ENCODE results near the gene TMEM62.
"Not testable (repeated sequence)": the region's sequence is repeated elsewhere in the genome, so short reads cannot be mapped to it uniquely, and the experiment has no call there.

Gene TMEM62

DNA sequence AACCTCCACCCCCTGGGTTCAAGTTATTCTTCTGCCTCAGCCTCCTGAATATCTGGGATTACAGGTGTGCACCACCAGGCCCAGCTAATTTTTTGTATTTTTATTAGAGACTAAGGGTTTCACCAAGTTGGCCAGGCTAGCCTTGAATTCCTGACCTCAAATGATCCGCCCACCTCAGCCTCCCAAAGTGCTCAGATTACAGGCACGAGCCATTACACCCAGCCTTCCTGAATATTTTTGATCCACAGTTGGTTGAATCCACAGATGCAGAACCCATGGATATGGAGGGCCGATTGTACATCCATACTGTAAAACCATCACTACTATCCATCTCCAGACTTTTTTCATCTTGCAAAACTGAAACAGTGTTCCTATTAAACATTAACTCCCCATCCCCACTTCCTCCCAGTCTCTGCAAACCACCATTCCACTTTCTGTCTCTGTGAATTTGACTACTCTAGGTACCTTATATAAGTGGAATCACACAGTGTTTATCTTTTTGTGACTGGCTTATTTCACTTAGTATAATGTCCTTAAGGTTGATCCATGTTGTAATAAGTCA, 8.2 kb upstream of the TMEM62 start:
- DNase-seq (ENCODE audit: low read depth) = no peak

DNA sequence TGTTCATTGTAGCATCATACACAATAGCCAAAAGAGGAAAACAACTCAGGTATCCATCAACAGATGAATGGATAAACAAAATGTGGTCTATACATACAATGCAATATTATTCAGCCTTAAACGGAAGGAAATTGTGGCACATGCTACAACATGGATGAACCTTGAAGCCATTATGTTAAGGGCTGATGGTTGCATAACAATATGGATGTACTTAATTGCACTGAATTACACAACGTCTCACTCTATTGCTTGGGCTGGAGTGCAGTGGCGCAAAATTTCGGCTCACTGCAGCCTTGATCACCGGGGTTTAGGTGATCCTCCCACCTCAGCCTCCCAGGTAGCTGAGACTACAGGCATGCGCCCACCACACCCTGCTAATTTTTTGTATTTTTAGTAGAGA, 7.0 kb upstream of the TMEM62 start:
- no peak for DNase-seq (ENCODE audit: low read depth)

DNA sequence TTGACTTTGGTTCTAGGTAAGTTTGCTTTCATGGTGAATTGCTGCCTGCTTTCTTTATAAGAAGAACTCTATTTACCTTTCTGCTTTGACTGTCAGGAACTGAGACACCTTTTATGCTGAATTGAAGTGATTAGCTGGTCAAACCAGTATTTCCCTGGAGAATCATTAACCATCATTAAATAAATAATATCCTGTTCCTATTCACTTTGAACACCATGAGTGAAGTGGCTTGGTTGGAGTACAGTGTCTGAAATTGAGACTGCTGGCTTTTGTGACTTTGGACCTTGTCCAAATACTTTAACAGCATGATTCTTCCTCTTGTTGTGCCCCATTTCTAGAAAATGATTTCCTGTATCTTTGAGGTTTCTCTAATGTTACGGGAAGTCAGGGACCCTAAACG, 5.6 kb upstream of the TMEM62 start:
- no peak for DNase-seq (ENCODE audit: low read depth)

DNA sequence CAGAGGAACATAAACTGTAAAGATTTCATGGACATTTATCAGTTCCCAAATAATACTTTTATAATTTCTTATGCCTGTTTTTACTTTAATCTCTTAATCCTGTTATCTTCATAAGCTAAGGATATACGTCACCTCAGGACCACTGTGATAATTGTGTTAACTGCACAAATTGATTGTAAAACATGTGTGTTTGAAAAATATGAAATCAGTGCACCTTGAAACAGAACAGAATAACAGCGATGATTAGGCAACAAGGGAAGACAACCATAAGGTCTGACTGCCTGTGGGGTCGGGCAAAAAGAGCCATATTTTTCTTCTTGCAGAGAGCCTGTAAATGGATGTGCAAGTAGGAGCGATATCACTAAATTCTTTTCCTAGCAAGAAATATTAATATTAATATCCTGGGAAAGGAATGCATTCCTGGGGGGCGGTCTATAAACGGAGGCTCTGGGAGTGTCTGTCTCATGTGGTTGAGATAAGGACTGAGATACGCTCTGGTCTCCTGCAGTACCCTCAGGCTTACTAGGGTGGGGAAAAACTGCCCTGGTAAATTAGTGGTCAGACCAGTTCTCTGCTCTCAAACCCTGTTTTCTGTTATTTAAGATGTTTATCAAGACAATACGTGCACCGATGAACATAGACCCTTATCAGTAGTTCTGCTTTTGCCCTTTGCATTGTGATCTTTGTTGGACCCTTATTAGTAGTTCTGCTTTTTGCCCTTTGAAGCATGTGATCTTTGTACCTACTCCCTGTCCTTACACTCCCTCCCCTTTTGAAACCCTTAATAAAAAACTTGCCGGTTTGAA, 5.0 kb upstream of the TMEM62 start:
- DNase-seq (ENCODE audit: low read depth) = not testable (repeated sequence)

DNA sequence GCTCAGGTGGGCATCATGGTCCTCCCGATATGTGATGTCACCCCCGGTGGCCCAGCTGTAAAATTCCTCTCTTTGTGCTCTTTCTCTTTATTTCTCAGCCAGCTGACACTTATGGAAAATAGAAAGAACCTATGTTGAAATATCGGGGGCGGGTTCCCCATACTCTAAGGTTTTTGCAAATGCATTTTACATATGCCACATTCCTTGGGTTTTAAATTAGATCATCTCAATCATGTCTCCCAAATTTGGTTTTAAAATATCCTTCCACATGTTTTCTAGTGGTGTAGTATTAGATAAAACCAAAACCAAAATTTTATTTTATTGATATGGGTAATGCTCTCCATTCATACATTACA, 4.4 kb upstream of the TMEM62 start:
- no peak for DNase-seq (ENCODE audit: low read depth)

DNA sequence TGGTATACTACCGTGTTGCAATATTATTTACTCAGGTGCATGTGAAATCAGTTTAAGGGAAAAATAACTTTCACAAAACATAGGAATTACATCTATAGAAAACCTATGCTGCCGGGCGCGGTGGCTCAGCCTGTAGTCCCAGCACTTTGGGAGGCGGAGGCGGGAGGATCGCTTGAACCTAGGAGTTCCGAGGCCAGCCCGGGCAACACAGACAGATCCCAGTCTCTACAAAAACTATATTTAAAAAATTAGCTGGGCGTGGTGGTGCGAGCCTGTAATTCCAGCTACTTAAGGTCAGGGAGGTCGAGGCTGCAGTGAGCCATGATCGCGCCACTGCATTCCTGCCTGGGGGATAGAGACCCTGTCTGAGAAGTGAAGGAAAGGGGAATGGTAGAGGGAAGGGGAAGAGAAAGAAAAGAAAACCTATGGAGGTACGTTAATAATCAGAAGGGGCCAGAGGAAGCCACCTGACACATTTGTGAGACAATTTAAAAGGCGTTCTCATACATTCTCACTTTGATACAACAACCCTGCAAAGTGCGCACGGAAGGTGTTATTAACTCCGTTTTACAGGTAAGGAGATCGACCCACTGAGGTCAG, 456 bp upstream of the TMEM62 start:
- no peak for DNase-seq (ENCODE audit: low read depth)

DNA sequence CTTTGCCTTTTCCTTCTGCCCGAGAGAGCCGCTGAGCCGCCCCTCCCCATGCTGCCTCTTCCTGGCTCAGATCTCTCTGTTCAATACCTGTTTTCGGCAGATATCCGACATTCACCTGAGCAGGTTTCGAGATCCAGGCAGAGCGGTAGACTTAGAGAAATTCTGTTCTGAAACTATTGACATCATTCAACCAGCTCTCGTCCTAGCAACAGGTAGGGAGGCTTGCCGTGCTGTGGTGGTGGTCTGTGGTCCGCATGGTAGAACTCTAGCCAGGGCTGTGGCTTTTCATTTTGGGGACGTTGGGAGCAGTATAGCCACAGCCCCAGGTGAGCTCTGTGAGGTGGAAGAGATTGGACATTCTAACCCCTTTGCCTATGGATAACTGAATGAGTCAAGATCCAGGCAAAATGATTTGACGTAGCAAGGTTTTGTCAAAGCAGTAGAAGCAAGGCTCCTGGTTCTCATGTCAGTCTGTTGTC, 810 bp downstream of the TMEM62 start:
- DNase-seq (ENCODE audit: low read depth) = no peak

DNA sequence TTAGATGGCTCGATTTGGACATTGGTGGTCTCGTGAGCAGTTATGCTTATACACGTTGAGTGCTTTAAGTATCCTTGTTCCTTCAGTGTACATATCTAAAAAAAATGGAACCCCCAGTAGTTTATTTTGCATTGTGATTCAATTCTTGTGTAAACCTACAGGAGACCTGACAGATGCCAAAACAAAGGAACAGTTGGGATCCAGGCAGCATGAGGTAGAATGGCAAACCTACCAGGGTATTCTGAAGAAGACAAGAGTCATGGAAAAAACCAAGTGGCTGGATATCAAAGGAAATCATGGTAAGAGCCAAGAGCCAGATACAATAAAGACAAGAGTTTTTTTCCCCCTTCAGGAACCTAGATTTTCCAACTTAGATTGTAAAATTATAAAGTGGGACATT, 2.0 kb downstream of the TMEM62 start:
- DNase-seq (ENCODE audit: low read depth) = no peak

DNA sequence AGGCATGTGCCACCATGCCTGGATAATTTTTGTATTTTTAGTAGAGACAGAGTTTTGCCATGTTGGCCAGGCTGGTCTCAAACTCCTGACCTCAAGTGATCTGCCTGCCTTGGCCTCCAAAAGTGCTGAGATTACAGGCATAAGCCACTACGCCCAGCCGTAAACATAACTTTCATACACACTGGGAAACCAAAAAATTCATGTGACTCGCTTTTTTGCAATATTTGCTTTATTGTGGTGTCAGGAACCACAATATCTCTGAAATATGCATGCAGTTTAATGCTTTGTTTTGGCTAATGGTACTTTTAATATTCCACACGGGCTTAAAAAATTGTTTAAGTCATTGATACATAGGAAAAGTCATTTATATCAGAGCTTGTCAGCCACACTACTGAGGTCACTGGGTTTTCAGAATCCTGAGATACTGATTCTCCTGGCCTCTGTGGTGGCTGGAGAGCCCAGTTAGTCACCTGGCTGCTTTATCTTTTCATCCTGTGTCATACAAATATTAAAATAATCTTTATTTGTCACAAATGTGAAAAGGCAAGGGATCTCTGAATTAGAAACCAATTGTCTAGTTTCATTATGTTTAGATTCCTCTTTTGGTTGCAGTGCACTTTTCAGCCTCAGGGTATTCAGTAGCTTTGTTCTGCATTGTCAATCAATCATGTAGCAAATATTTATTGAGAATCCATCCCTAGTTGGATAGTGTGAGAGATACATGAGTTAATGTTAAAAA, 10.0 kb downstream of the TMEM62 start:
- DNase-seq (ENCODE audit: low read depth) = no peak

DNA sequence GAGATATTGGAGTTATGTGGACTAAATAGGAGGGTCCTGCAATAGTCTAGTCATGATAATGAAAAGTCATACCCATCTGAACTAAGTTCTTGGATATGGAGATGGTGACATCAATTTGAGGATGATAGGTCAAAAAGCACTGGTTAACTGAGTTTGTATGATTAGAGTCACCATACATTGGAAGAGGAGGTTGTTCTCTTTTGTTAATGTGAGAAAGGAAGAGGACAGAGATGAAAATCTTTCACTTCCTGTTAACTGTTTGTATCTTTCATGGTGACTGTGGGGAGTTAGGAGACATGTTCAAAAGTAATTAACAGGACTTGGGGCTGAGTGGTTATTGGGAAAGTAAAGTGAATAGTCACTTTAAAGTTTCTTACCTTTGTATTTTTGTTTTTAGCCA, 11.1 kb downstream of the TMEM62 start:
- no peak for DNase-seq (ENCODE audit: low read depth)

DNA sequence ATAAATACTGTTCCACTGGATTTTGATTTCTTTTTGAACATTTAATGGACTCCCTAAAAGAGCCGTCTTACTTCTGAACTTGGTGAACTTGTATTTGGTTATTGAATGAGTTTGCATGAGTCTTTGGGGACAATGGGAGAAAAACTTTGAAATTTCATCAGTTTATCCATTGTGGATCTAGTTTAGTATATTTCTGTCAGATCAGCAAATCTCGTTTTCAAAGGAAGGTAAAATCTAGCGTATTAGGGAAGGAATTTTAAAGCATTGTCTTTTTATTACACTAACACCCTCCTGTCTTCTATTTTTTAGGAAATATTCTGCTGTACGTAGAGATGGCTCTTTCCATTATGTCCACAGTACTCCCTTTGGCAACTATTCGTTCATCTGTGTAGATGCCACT, 12.8 kb downstream of the TMEM62 start:
- no peak for DNase-seq (ENCODE audit: low read depth)

DNA sequence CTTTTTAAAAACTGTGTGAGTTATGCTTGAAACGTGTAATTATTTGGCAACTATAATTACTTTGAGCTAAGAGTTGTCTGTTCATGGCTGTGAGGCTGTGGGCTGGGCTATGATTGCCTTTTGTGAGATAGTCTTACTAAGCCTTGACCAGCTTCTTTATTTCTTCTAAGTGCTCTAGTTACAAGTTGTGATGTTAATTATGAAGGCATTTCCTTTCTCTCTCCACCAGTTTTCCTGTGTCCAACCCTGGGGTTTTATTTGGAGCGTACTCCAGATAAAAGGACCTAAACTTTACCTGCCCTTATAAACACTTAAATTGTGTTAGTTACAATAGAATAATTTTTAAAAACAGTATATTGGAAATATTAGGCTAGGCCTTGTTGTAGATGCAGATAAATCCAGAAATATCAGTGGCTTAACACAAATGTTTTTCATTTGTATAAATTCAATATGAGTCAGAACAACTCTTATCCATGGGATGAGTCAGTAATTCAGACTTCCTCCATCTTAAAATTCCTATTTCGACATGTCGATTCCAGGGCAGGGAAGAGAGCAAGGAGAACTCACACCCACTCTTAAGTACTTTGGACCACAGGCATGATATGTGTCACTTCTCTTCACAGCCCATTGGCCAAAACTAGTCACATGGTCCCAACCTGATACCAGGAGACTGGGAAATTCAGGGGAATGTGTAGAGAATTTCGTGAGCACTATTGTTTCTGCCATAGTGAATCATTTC, 17.0 kb downstream of the TMEM62 start:
- no peak for DNase-seq (ENCODE audit: low read depth)

DNA sequence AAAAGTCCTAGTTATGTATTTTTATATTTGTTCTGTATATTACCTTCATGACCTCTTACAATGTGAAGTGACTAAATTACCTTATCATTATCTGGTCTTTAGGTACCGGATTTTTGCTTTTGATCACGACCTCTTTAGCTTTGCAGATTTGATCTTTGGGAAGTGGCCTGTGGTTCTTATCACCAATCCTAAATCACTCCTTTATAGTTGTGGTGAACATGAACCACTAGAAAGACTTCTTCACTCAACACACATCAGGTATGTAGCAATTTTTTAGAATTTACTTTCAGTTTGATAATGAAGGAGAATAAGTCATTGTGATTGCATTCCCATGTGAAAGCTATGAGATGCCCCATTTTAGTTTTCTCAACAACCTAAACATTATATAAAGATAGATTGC, 18.3 kb downstream of the TMEM62 start:
- no peak for DNase-seq (ENCODE audit: low read depth)

DNA sequence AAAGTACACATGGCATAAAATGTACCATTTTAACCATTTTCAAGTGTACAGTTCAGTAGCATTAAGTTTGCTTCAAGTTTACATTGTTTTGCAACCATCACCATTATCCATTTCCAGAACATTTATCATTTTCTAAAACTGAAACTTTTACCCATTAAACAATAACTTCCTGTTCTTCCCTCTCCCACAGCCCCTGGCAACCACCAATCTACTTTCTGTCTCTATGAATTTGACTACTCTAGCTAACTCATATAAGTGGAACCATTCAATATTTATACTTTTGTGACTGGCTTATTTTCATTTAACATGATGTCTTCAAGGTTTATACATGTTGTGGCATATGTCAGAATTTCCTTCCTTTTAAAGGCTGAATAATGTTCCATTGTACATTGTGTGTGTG, 19.9 kb downstream of the TMEM62 start:
- DNase-seq (ENCODE audit: low read depth) = no peak

DNA sequence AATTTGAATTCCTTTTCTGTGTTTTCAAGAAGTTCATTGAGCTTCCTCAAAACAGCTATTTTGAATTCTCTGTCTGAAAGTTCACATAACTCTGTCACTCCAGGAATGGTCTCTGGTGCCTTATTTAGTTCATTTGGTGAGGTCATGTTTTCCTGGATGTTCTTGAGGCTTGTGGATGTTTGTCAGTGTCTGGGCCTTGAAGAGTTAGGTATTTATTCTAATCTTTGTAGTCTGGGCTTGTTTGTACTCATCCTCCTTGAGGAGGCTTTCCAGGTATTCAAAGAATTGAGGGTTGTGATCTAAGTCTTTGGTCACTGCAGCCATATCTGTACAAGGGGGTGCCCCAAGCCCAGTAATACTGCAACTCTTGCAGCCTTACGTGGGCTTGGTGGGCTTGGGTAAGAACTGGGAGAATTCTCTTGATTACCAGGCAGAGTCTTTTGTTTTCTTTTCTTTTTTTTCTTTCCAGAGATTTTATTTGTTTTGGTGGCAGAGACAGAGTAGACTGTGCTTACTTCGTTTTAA, 32.5 kb downstream of the TMEM62 start:
- no peak for DNase-seq (ENCODE audit: low read depth)

DNA sequence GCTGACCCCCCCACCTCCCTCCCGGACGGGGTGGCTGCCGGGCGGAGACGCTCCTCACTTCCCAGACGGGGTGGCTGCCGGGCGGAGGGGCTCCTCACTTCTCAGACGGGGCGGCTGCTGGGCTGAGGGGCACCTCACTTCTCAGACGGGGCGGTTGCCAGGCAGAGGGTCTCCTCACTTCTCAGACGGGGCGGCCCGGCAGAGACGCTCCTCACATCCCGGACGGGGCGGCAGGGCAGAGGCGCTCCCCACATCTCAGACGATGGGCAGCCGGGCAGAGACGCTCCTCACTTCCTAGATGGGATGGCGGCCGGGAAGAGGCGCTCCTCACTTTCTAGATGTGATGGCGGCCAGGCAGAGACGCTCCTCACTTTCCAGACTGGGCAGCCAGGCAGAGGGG, 33.9 kb downstream of the TMEM62 start:
- not testable (repeated sequence) for DNase-seq (ENCODE audit: low read depth)

DNA sequence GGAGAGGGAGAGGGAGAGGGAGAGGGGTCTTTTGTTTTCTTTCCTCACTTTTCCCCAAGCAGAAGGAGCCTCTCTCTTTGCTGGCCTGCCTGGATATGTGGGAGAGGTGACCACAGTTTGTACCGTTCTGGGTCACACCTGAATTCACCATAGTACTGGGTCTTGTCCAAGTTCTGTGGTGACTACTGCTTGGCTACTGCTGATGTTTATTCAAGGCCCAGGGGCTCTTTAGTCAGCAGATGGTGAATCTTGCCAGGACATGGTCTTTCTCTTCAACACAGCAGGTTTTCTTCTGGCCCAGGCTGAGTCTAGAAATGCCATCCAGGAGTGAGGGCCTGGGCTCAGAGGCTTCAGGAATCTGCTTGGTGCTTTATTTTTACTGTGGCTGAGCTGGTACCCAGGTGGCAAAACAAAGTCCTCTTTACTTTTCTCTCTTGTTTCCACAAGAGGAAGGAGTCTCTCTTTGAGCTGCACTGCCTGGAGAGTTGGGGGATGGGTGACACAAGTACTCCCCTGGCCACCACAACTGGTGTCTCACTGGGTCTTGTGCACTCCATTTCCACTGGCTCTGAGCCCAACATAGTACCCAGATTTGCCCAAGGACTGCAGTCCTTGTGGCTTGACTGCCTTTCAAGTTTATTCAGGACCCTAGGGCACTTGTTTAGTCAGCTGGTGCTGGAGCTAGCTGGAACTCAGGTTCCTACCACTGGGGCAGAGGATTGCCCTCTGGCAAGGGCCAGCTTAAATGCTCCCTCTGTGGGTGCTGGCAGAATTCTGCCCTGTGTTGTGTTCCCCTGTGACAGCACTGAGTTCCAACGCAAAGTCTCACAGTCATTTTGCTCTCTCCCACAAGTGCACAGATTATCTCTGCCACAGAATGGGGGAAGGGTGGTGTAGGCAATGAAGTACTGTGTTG, 35.1 kb downstream of the TMEM62 start:
- DNase-seq (ENCODE audit: low read depth) = no peak

DNA sequence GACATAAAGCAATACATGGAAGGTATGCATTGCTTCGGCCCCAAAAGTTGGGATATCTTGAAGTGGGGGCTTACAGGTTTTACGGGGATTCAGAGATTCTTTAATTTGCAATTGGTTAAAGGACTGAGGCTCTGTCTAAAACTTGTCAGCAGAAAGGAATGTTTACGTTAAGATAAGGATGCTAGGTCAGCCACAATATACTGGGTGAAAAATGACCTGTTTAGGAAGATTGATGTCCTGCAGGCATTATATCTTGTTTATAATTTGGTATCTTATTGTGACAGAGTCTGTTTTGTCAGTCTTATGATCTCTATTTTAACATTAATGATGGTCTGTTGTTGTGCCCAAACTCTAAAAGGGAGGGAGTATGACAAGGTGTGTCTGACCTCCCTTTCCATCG, 36.5 kb downstream of the TMEM62 start:
- no peak for DNase-seq (ENCODE audit: low read depth)

DNA sequence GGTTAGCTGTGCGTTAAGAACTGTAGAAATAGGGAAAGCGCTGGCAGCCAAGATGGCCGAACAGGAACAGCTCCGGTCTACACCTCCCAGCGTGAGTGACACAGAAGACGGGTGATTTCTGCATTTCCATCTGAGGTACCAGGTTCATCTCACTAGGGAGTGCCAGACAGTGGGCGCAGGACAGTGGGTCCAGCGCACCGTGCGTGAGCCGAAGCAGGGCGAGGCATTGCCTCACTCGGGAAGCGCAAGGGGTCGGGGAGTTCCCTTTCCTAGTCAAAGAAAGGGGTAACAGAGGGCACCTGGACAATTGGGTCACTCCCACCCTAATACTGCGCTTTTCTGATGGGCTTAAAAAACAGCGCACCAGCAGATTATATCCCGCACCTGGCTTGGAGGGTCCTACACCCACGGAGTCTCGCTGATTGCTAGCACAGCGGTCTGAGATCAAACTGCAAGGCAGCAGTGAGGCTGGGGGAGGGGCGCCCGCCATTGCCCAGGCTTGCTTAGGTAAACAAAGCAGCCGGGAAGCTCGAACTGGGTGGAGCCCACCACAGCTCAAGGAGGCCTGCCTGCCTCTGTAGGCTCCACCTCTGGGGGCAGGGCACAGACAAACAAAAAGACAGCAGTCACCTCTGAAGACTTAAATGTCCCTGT, 42.4 kb downstream of the TMEM62 start:
- not testable (repeated sequence) for DNase-seq (ENCODE audit: low read depth)

DNA sequence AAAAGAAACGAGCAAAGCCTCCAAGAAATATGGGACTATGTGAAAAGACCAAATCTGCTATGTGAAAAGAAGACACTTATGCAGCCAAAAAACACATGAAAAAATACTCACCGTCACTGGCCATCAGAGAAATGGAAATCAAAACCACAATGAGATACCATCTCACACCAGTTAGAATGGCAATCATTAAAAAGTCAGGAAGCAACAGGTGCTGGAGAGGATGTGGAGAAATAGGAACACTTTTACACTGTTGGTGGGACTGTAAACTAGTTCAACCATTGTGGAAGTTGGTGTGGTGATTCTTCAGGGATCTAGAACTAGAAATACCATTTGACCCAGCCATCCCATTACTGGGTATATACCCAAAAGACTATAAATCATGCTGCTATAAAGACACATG, 43.8 kb downstream of the TMEM62 start:
- not testable (repeated sequence) for DNase-seq (ENCODE audit: low read depth)
